ENCODE data around the gene MEI4. TPM values are rescaled to one million over a fixed set of nuclear protein-coding genes. Genes with fewer than 3 reads are reported as not detected.

The MEI4 gene
- polyA plus RNA-seq, 1 donor (not counting 4 experiments of a cell fraction or from before 2014, with no cell fraction given): 0.01 TPM

GRCh38 chr6:77607004-77607403, 45.8 kb upstream of the MEI4 start:
- H3K9ac ChIP-seq (ENCODE audit: control insufficient read depth, extremely low read depth, insufficient read depth, low read length): no peak overlapping the region
- TF ChIP-seq EZH2 (IDR thresholded peaks at IDR 0.05; ENCODE audit: low read length): no peak
- TF ChIP-seq, protein P1, sequence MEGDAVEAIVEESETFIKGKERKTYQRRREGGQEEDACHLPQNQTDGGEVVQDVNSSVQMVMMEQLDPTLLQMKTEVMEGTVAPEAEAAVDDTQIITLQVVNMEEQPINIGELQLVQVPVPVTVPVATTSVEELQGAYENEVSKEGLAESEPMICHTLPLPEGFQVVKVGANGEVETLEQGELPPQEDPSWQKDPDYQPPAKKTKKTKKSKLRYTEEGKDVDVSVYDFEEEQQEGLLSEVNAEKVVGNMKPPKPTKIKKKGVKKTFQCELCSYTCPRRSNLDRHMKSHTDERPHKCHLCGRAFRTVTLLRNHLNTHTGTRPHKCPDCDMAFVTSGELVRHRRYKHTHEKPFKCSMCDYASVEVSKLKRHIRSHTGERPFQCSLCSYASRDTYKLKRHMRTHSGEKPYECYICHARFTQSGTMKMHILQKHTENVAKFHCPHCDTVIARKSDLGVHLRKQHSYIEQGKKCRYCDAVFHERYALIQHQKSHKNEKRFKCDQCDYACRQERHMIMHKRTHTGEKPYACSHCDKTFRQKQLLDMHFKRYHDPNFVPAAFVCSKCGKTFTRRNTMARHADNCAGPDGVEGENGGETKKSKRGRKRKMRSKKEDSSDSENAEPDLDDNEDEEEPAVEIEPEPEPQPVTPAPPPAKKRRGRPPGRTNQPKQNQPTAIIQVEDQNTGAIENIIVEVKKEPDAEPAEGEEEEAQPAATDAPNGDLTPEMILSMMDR (optimal IDR thresholded peaks at IDR 0.05 in 1 of 3, IDR thresholded peaks at IDR 0.05 in 1 of 3, conservative IDR thresholded peaks at IDR 0.05 in 1 of 3; ENCODE audit: extremely low read depth in 1 of 3, insufficient read depth in 2 of 3, low read length in 3 of 3): no peak
- H3K27me3 ChIP-seq (ENCODE audit: control insufficient read depth, extremely low read depth, insufficient read depth, low read length): no peaks in the 10 kb centered on the region
- no peak overlapping the region for H3K4me2 ChIP-seq (ENCODE audit: control insufficient read depth, extremely low read depth, insufficient read depth, low read depth, low read length)
- H3K36me3 ChIP-seq (ENCODE audit: control insufficient read depth in 2 of 2, extremely low read depth in 1 of 2, insufficient read depth in 2 of 2, low read length in 2 of 2): no peaks in the 10 kb centered on the region
- H3K27ac ChIP-seq (ENCODE audit: control insufficient read depth, insufficient read depth, low read length): no peak overlapping the region
- H4K20me1 ChIP-seq (ENCODE audit: control insufficient read depth, extremely low read depth, insufficient read depth, low read length): no peaks in the 10 kb centered on the region
- no peak overlapping the region for H3K4me3 ChIP-seq (ENCODE audit: control insufficient read depth in 2 of 3, extremely low read depth in 1 of 3, insufficient read depth in 2 of 3, low read depth in 1 of 3, low read length in 3 of 3)
- dilution Hi-C loops (cut with MboI; ENCODE audit: extremely low pct_ligation_motif_present, low sequenced_read_pairs): no loop called here
- no peak for DNase-seq (ENCODE audit: low read depth, low spot score)
- no peaks in the 10 kb centered on the region for H3K9me3 ChIP-seq (ENCODE audit: control insufficient read depth, low read depth, low read length)
- no peaks in the 10 kb centered on the region for H3K79me2 ChIP-seq (ENCODE audit: control insufficient read depth, insufficient read depth, low read length)
- FAIRE-seq: no peak
- H3K4me1 ChIP-seq (ENCODE audit: control insufficient read depth, extremely low read depth, insufficient read depth, low read length): no peaks in the 10 kb centered on the region
- no peak overlapping the region for H2AFZ ChIP-seq (ENCODE audit: control insufficient read depth, low read length)
- no peaks in the 10 kb centered on the region for H3K9me1 ChIP-seq (ENCODE audit: control insufficient read depth, extremely low read depth, insufficient read depth, low read length)

DNA sequence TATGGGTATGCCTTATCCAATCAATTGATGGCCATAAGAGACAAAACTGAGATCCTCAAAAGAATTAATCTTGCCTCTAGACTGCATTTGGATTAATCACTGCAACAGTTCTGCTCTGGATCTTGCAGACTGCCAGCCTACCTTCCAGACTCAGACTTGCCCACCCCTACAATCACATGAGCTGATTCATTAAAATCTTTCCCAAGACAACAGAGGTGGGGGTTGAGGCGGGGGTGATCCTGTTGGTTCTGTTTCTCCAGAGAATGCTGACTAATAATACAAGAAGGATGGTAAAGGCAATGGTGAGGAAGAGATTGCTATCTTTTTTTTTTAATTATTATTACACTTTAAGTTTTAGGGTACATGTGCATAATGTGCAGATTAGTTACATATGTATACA, 43.7 kb upstream of the MEI4 start:
- no peaks in the 10 kb centered on the region for H3K9me1 ChIP-seq (ENCODE audit: control insufficient read depth, extremely low read depth, insufficient read depth, low read length)
- no peaks in the 10 kb centered on the region for H3K79me2 ChIP-seq (ENCODE audit: control insufficient read depth, insufficient read depth, low read length)
- H3K27ac ChIP-seq (ENCODE audit: control insufficient read depth, insufficient read depth, low read length): no peak overlapping the region
- H3K27me3 ChIP-seq (ENCODE audit: control insufficient read depth, extremely low read depth, insufficient read depth, low read length): no peaks in the 10 kb centered on the region
- dilution Hi-C loops (cut with MboI; ENCODE audit: extremely low pct_ligation_motif_present, low sequenced_read_pairs): no loop called here
- H3K4me2 ChIP-seq (ENCODE audit: control insufficient read depth, extremely low read depth, insufficient read depth, low read depth, low read length): no peak overlapping the region
- DNase-seq (ENCODE audit: low read depth, low spot score): no peak
- H3K9me3 ChIP-seq (ENCODE audit: control insufficient read depth, low read depth, low read length): no peaks in the 10 kb centered on the region
- H2AFZ ChIP-seq (ENCODE audit: control insufficient read depth, low read length): no peak overlapping the region
- no peak overlapping the region for H3K4me3 ChIP-seq (ENCODE audit: control insufficient read depth in 2 of 3, extremely low read depth in 1 of 3, insufficient read depth in 2 of 3, low read depth in 1 of 3, low read length in 3 of 3)
- TF ChIP-seq, protein P1 (optimal IDR thresholded peaks at IDR 0.05 in 1 of 3, IDR thresholded peaks at IDR 0.05 in 1 of 3, conservative IDR thresholded peaks at IDR 0.05 in 1 of 3; ENCODE audit: extremely low read depth in 1 of 3, insufficient read depth in 2 of 3, low read length in 3 of 3): no peak
- no peak for TF ChIP-seq EZH2 (IDR thresholded peaks at IDR 0.05; ENCODE audit: low read length)
- H4K20me1 ChIP-seq (ENCODE audit: control insufficient read depth, extremely low read depth, insufficient read depth, low read length): no peaks in the 10 kb centered on the region
- no peak for FAIRE-seq
- no peak overlapping the region for H3K9ac ChIP-seq (ENCODE audit: control insufficient read depth, extremely low read depth, insufficient read depth, low read length)
- H3K36me3 ChIP-seq (ENCODE audit: control insufficient read depth in 2 of 2, extremely low read depth in 1 of 2, insufficient read depth in 2 of 2, low read length in 2 of 2): no peaks in the 10 kb centered on the region
- no peaks in the 10 kb centered on the region for H3K4me1 ChIP-seq (ENCODE audit: control insufficient read depth, extremely low read depth, insufficient read depth, low read length)

Data from keratinocyte (primary cell).